Measurements from ENCODE around the gene TNFRSF19.

Gene TNFRSF19

DNA sequence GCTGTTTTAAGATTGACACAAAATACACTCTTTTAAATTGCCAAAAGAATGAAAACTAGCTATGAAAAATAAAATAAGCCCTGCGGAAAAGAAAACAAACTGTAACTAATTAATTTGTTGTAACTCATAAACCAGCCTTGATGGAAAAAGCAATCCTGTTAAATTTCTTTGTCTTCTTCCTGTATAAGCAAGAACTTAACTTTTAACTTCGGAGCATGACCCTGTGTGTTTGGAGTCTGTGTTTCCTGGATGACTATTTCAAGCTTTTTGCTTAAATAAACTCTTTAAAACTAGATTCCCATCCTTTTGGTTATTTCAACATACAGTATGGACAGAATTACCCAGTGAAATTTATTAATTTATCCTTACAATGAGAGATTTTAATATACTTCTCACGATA lies 122.6 kb downstream of the TNFRSF19 start:
- DNase-seq, result no peak

DNA sequence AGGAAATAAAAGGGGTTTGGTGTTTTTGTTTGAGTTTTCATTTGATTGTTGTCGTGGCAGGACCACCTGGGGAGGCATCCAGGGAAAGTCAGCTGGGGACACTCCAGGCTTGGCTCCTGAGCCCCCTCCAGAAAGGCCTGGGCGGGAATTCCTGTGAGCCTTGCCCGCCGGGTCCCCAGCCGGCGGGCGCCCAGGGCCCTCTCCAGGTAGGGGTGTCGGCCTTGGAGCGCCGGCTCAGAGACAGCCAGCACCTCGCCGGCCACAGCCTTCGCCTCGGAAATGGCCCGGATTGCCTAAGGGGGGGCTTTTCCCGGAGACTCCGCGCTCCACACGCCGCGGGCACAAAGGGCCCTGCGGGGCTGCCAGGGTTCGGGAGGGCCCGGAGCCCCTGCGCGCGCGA lies 125.0 kb downstream of the TNFRSF19 start:
- no peak for DNase-seq

DNA sequence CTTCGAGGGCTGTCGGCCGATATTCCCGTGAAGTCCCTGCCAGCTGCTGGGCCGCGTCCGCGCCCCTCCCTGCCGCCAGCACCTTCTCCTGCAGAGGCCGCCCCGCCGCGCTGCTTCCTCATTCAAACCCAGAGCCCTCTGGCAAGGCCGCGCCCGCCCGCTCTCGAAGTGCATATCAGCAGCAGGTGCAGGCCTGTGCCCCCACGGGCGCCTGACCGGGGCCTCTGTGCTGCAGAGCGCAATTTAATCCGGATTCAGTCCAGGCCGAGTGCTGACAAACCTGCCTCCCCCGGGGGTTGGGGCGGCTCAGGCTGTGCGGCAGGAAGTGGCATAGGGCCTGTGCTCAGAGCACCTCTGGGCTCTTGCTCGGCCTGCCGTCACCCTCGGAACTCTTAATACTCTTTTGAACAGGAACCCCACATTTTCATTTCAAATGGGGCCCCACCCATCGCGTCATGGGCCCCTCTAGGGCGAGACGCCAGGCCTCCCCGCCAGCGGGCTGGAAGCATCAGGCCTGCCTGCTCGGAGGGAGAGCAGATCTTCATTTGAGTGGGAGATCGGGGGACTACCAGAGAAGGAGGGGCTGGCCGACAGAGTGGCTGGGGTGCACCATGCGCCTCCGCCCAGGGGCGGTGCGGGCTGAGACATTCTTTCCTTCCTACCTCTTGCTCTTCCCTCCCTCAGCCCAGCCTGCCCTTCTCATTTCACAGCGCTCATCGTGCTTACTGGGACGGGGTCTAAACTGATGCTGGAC lies 125.7 kb downstream of the TNFRSF19 start:
- DNase-seq, result no peak

DNA sequence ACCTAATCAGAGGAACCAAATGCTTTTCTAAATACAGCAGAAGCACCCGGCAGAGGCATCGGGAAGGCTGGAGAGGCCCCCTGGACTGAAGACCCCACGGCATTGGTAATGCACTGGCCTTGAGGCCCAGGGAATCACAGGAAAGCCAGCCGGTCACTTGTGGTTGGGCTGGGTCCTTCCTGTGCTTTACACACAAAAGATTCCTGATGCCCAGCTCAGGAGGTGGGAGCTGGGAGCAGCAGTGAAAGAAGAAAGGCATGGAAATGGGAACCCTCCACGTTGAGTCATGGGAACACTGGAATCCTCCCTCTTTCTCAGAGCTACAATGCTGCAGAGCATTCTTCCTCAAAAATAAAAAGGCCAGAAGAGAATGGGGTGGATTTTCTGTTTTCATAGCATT lies 126.4 kb downstream of the TNFRSF19 start:
- no peak for DNase-seq

DNA sequence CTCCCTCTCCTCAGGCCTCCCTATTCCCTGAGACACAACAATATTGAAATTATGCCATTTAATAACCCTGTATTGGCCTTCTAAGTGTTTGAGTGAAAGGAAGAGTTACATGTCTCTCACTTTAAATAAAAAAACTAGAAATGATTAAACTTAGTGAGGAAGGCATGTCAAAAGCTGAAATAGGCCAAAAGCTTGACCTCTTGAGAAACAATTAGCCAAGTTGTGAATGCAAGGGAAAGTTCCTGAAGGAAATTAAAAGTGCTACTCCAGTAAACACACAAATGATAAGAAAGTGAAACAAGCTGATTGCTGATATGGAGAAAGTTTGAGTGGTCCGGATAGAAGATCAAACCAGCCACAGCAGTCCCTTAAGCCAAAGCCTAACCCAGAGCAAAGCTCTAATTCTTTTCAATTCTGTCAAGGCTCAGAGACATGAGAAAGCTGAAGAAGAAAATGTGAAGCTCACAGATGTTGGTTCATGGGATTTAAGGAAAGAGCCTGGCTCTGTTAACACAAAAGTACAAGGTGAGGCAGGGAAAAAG lies 127.6 kb downstream of the TNFRSF19 start:
- DNase-seq, result no peak

DNA sequence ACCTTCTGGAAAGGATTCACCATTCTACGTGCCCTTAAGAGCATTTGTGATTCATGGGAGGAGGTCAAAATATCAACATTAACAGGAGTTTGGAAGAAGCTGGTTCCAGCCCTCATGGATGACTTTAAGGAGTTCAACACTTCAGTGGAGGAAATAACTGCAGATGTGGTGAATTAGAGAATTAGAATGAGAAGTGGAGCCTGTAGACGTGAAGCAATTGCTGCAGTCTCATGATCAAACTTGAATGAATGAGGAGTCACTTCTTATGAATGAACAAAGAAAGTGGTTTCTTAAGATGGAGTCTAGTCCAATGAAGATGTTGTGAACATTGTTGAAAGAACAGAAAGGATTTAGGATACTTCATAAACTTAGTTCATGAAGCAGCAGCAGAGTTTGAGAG lies 129.1 kb downstream of the TNFRSF19 start:
- no peak for DNase-seq

DNA sequence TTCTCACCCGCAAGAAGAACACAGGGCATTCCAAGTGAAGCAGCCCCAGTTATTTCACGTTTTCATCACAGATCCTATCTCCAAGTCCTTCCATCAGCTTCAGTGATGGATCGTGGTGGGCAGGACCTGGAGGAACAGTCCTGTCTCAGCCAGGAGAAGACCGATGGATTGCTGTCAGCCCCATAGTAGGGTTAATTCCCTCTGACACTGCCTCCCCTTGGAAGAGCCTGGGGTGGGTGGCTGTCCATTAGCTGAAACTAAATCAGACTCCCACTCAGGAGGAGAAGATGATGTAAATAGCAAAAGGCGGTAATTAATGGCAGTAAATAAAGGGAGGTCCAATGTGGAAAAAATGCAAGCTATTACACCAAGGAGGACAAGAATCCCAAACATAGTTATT lies 131.0 kb downstream of the TNFRSF19 start:
- DNase-seq, result no peak

DNA sequence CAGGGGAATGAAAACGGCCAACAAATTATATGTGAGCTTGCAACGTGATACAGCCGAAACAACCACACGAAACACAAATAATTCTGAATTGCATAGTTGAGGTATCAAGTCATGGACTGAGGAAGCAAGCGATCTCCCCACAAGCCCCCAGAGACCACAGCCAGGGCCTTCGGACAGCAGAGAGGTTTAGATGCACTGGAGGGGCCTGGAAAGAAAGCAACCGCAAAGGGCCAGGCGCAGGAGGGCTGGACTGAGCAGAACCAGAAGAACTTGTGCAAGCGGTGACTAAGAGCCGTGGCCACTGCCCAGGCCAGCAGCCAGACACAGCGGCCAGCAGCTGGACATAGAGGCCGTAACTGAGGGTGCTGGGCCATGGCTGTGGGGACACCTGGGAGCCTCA lies 131.4 kb downstream of the TNFRSF19 start:
- no peak for DNase-seq

DNA sequence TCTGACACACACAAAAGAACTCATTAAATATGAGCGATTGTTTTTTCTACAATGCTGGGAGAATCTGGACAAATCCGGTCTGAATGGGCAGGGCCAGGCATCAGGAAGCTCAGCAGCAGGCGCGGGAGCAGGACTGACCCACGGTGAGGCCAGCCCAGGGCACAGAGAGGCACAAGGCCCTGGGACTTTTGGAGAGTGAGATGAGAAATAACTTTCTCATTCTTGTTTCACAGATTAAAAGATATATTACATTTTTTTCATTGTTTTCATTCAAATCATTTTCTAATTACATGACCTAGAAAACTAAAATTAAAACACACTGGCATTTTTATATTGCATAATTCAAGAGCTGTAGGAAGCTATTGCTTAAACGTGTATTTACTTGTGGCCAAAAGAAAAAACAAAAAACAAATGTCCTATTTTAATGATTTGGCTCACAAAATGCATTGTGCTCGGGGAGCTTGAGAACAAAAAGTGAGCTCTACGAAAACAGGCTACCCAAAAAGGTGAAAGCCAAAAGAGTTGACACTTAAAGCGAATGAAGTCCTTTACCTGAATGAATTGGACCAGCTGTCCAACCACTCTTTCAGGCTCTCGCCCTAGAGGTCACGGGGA lies 133.1 kb downstream of the TNFRSF19 start:
- DNase-seq, result no peak

DNA sequence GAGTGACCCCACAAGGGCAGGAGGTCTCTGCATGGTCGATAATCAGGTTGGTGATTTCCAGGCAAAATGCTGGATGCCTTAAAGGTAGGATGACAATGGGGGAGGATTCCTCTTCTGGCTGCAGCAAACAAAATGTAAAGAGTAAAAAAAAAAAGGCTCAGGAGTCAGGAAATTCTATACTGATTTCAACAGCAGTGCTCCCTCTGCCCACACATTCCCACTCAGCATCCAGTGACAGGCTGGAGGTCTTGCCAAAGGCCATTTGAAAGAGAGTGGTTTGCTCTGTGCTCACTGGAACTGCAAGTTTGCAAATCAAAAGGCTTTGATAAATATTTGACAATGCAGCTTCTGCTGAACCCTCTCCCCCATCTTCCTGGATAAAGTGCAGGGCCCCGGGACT lies 135.4 kb downstream of the TNFRSF19 start:
- no peak for DNase-seq

DNA sequence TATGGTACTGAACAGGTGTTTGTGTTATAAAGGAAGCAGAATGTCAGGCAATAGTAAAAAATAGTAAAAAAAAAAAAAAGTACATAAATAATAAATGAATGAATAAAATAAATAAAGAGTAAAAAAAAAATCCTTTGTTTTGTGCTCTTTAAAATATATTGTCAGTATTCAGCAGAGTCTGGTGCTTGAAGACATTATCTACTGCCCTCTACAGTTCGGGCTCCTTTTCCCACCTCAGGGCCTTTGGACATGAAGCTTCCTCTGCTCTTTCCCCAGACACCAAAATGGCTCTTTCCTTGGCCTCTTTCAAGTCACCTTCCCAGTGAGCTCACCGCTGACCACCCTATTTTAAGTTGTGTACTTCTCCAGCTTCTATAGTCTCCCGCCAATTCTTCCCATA lies 137.5 kb downstream of the TNFRSF19 start:
- DNase-seq, result no peak

DNA sequence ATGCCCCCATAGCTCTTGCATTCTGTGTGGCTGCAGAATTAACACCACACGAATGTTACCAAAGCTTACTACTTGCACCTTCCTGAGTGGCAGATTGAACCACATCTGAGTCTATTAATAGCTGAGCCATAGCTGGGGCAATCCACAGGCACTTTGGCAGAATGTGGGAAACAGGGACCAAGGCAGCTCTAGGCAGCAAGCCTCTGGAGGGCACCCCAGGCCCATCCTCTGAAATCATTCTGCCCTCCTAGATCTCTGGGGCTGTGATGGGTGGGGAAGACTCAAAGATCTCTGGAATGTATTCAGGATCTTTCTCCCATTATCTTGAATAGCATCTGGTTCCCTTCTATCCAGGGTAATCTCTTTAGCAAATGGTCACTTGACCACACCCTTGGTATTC lies 139.3 kb downstream of the TNFRSF19 start:
- DNase-seq, result no peak

DNA sequence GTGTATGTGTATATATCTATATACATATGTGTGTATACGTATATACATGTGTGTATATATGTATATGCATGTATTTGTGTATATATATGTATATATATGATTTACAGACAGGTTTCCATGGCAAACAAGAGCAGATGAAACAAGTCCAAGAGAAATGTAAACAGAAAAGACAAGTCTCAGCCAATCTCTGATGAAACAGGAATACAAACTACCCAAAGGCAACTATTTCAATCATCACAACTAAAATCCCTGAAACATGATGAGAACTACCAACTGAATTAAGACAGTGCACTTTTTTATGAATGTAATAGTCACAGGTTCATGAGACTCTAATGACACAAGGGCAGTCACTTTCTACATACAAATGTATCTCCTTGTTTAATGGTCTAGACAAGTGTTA lies 140.2 kb downstream of the TNFRSF19 start:
- no peak for DNase-seq

DNA sequence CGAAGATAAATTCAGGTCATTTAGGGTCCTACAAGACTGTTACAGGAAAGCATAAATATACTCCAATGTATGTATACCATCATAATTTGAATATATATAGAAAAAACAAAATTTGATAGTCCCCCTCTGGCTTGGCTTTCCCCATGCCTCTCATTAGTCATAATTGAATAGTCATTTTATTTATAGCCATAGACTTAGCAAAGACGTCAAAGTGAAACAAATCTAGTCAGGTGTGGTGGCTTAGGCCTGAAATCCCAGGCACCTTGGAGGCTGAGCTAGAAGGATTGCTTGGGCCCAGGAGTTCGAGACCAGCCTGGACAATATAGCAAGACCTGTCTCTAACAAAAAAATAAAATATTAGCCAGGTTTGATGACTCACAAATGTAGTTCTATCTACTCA lies 141.1 kb downstream of the TNFRSF19 start:
- no peak for DNase-seq

DNA sequence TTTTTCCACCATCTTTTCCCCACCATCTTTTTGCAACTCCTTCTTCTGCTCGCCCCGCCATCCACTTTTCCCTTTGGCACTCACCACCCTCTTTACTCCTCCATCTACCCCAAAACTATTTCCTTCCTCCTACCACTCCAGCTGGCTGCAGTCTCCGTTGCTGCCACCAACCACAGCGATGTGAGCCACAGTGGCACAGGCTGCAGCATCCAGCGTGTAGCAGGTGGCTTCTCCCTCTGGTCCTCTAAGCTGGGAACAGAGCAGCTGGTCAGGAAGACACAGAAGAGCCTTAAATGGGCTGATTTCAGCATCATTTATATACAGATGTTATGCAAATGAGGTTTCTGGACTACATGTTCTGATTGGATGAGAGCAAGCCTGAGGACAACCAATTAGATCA lies 144.5 kb downstream of the TNFRSF19 start:
- DNase-seq, result no peak

DNA sequence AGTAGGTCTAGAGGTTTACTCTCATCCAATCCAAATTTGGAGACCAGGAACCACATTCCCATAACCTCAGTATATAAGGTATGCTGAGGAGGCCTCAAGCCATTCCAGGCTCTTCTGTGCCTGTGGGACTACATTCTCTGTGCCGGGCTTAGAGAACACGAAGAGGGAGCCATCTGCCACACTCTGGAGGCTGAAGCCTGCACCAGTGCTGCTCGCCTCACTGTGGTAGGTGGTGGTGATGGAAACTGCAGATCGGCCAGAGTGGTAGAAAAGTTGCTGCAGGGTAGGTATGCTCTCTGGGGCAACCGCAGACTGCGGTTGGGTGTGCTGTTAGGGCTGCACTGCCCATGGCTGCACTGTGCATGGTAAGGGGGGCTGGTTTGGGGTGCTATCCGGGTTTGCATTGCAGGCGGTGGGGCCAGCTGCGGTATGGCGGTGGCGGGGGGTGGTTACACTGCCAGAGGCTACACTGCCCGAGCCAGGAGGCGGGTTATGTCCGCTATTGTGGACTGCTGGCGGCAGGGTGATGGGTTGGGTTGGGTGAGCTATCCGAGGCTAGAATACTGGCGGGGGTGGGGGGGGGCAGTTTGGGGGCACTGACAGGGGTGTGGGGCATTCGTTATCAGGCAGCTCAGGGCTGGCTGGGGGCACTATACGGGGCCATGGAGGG lies 145.0 kb downstream of the TNFRSF19 start:
- DNase-seq, result no peak

DNA sequence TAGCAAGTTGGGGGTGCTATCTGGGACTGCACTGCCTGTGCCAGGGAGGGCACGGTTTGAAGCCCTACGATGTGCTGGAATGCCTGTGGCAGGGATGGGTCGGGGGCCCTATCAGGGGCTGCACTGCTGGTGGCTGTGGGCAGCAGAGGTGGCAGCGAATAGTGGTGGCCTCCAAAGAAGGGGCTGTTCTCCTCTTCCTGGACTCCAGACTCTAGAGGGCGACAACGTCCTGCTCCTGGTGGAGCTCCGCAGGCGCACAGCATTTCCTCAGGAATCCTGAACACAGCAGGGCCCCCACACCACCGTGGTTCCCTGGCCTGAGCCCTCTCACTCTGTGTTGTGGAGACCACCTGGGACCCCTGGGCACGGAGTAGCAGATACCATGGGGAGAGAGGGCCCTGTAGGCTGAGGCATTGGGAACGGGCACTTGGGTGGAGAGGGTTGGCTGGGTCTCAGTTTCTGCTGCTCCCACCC lies 145.6 kb downstream of the TNFRSF19 start:
- no peak for DNase-seq

DNA sequence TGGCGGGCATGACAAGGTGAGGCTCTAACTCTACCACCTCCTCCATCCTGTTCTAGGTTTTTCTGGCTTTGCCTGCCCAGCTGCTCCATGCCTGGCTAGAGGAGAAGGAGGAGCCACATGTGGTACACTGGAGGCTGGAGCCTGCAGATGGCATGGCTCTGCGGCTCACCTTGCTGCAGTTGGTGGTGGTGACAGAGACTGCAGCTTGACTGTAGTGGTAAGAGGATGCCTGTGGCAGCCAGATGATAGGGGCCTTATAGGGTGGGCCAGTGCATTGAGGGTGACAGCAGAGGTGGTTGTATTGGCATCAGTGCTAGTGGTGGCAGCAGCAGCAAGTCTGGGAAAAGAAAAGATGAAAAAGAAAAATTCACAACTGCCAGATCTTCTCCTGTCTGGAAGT lies 146.2 kb downstream of the TNFRSF19 start:
- no peak for DNase-seq

DNA sequence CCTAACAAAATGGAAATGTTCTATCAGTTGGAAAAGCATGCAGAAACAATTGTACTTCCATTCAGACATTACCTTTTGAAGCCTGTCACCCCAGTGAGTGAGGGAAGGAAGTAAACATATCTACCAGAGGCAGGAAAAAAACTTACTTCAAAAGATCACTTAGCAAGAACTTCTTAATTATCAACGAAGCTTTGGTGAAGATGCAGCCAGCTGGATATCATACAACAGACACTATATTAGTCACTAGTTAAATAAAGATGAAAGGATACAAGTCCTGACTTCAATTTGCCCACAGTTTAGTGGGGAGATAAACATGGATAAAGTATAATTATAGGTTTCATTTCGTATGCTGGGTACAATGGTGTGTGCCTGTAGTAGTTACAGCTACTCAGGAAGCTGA lies 148.8 kb downstream of the TNFRSF19 start:
- no peak for DNase-seq

DNA sequence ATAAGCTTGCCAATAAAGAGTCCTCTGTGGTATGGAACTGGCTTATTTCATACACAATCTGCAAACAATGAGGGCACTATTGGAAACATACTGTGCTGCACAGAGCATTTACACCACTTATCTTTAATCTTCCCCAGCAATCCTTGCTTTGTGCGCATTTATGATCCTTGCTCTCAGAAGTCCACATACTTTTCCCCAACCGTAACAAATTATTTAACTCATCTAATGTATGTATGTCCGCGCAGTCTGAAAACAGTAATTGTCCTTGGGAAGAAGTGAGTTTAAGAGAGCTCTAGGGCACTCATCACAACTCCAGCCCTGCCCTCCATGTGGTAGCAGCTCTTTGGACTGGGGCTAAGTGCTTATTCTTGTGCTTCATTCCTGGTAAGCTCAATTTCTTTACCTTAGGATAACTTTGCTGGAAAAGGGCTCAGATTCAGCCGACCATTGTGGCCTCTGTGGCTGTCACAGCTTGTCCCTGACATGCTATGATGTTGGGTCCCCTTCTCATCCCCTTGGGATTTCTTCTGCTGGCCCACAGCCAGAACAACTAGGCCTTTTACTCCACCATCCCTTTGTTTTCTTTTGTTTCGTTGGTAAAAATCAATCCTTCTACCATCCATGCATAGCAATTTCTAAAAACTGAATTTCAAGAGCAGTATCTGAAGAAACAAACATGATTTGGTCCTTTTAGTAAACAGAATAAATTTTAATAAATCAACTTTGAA lies 152.7 kb downstream of the TNFRSF19 start:
- DNase-seq, result no peak

DNA sequence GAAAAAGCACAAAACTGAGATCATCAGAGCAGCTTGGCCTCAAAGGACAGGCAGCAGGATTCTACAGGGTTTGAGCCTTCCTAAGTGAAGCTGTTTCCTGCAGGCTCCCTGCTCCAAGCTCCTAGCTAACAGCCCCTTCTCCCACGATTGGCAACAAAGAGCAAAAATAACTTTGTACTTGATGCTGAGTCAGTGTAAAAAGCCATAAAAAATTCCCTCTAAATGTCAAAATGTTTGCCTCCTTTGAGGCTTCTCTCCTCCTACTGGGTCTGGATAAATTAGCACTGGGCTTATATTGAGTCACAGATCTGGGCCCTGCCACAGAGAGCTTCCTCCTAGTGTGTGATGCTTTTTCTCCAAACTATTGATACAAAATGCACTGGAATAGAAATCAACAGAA lies 153.3 kb downstream of the TNFRSF19 start:
- DNase-seq, result no peak

DNA sequence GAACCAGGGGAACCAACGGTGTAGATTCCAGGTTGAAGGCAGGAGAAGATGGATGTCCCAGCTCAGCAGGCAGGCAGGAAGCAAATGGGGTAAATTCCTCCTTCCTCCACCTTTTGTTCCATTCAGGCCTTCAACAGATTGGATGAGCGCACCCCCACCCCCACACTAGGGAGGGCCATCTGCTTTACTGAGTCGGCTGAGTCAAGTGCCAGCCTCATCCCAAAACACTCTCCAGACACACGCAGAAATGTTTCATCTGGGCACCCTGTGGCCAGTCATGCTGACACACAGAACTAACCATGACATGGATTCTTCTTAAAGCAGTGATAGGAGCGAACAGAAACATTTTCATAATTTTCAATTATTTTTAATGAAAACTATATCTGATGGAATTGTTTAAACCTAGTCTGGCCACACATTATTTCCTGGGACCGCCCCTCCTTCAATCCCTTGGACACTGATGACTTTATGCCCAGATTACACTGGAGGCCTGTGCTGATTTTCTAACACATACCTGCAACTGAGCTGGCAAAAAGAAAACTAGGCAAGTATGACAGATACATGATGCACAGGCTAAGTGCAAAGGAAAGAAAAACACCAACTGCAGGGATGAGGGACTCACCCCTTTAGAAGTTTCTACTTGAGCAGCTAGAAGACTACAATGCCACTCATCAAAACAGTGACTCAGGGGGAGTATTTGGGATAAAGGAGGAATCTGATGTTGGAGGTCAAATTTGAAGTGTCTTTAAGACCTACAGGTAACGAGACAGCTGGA lies 154.2 kb downstream of the TNFRSF19 start:
- DNase-seq, result no peak

All from NCI-H1105 (cell line).